H1 (cell line): ENCODE results near the gene DMBX1. TPM values are rescaled to one million over a fixed set of nuclear protein-coding genes. Genes with fewer than 3 reads are reported as not detected.

Experiments
- CTCF ChIA-PET: fragments of 300-600 bp; sonication (Branson Sonifier 250); formaldehyde crosslinking; loops from one replicate; lab custom pipeline; 2021; ENCODE audit not compliant: partially characterized antibody; lab: Charles Lee
- POLR2A ChIA-PET: fragments of 300-600 bp; sonication (Branson Sonifier 250); formaldehyde crosslinking; loops from one replicate; lab custom pipeline; 2021; ENCODE audit warnings: inconsistent platforms; ENCODE audit not compliant: partially characterized antibody; lab: Charles Lee
- DNase-seq, 2 experiments: peaks; one replicate each; pipeline versions ENCODE4 v3.0.0 to v3.0.0-alpha.2; 2010 to 2022; ENCODE audit warnings: low spot score in 2 of 2, low read depth in 1 of 2, mixed read lengths in 1 of 2
- FAIRE-seq: peaks from 2 replicates; lab custom pipeline; 2011; peaks lifted over from hg19 to GRCh38; lab: Jason Lieb, UNC
- H2AFZ ChIP-seq: 2 replicates; pipeline ENCODE4 v1.8.1; 2012; ENCODE audit warnings: low read length, inconsistent platforms
- H2AK5ac ChIP-seq: 2 replicates; pipeline ENCODE4 v1.6.1; 2013; ENCODE audit warnings: low read depth, low read length
- H2BK120ac ChIP-seq: replicated peaks from 2 replicates; pipeline ENCODE3; 2013; ENCODE audit warnings: low read depth, low read length, inconsistent platforms
- H2BK12ac ChIP-seq: 2 replicates; pipeline ENCODE4 v1.6.1; 2013; ENCODE audit warnings: low read depth, low read length
- H2BK15ac ChIP-seq: 2 replicates; pipeline ENCODE4 v1.6.1; 2013; ENCODE audit warnings: low read length
- H2BK20ac ChIP-seq: 2 replicates; pipeline ENCODE4 v1.6.1; 2013; ENCODE audit warnings: low read length
- H2BK5ac ChIP-seq: 2 replicates; pipeline ENCODE4 v1.6.1; 2013; ENCODE audit warnings: low read depth, low read length
- H3K14ac ChIP-seq: 2 replicates; pipeline ENCODE4 v1.6.1; 2013; ENCODE audit warnings: inconsistent platforms; ENCODE audit not compliant: insufficient read length
- H3K18ac ChIP-seq: 2 replicates; pipeline ENCODE4 v1.6.1; 2013; ENCODE audit warnings: low read length; ENCODE audit errors: extremely low read depth
- H3K23ac ChIP-seq: 2 replicates; pipeline ENCODE4 v1.6.1; 2013; ENCODE audit warnings: inconsistent platforms; ENCODE audit not compliant: insufficient read length
- H3K23me2 ChIP-seq: 2 replicates; pipeline ENCODE4 v1.6.1; 2013; ENCODE audit warnings: low read depth, low read length
- H3K27ac ChIP-seq: 2 replicates; pipeline ENCODE4 v1.6.1; 2011; ENCODE audit warnings: low read depth, low read length, inconsistent platforms
- H3K27me3 ChIP-seq, 4 experiments: replicated peaks in 1 of 4; 1 replicate in 1 of 4; 2 replicates in 3 of 4; pipeline versions ENCODE4 v1.6.1 to v1.8.1; 2011 to 2013; ENCODE audit warnings: low read length in 3 of 4, mild to moderate bottlenecking in 3 of 4, inconsistent platforms in 2 of 4, mixed read lengths in 2 of 4, moderate library complexity in 1 of 4; ENCODE audit not compliant: control insufficient read depth in 3 of 4, insufficient read depth in 3 of 4; ENCODE audit errors: extremely low read depth in 1 of 4
- H3K36me3 ChIP-seq, 4 experiments: 2 replicates each; pipeline versions ENCODE4 v1.6.1 to v1.8.1; 2011 to 2013; ENCODE audit warnings: mild to moderate bottlenecking in 4 of 4, low read length in 3 of 4, moderate library complexity in 2 of 4, control low read depth in 1 of 4, inconsistent platforms in 1 of 4; ENCODE audit not compliant: insufficient read depth in 4 of 4, control insufficient read depth in 2 of 4
- H3K4ac ChIP-seq: replicated peaks from 2 replicates; pipeline ENCODE3; 2013; ENCODE audit warnings: low read length, low read depth, mixed read lengths, inconsistent platforms; ENCODE audit not compliant: insufficient read length
- H3K4me1 ChIP-seq, 4 experiments: replicated peaks in 1 of 4; 1 replicate in 1 of 4; 2 replicates in 3 of 4; pipeline versions ENCODE4 v1.6.1 to v1.8.1; 2011 to 2013; ENCODE audit warnings: low read length in 3 of 4, inconsistent platforms in 2 of 4, mixed read lengths in 1 of 4; ENCODE audit not compliant: insufficient read depth in 4 of 4, control insufficient read depth in 3 of 4
- H3K4me2 ChIP-seq, 2 experiments: 2 replicates each; pipeline versions ENCODE4 v1.6.1 to v1.8.1; 2011 to 2013; ENCODE audit warnings: low read depth in 2 of 2, low read length in 2 of 2, control low read depth in 1 of 2, inconsistent platforms in 1 of 2, mild to moderate bottlenecking in 1 of 2; ENCODE audit not compliant: insufficient read depth in 1 of 2
- H3K4me3 ChIP-seq, 4 experiments: fragments of 200-600, 300-600 bp in 1 of 4; sonication (generic), shearing (Covaris generic), sonication (Bioruptor Twin) in 1 of 4; 2 replicates each; pipeline versions ENCODE4 v1.5.1 to v1.8.1; 2011 to 2016; ENCODE audit warnings: low read length in 4 of 4, low read depth in 3 of 4, control low read depth in 2 of 4, inconsistent platforms in 2 of 4, mild to moderate bottlenecking in 2 of 4, mixed read lengths in 1 of 4, moderate library complexity in 1 of 4; ENCODE audit not compliant: insufficient read depth in 2 of 4; ENCODE audit errors: extremely low read depth in 1 of 4
- H3K56ac ChIP-seq: replicated peaks from 2 replicates; pipeline ENCODE3; 2013; ENCODE audit warnings: low read depth, mild to moderate bottlenecking, mixed read lengths, low read length, inconsistent platforms; ENCODE audit not compliant: insufficient read length
- H3K79me1 ChIP-seq: 2 replicates; pipeline ENCODE4 v1.6.1; 2013; ENCODE audit warnings: low read depth, low read length, control low read depth
- H3K79me2 ChIP-seq, 2 experiments: 2 replicates each; pipeline versions ENCODE4 v1.6.1 to v1.8.1; 2012 to 2013; ENCODE audit warnings: low read length in 2 of 2, mild to moderate bottlenecking in 2 of 2, inconsistent platforms in 1 of 2; ENCODE audit not compliant: insufficient read depth in 2 of 2, control insufficient read depth in 1 of 2
- H3K9ac ChIP-seq, 4 experiments: replicated peaks in 1 of 4; 1 replicate in 1 of 4; 2 replicates in 3 of 4; pipeline versions ENCODE4 v1.6.1 to v1.8.1; 2011 to 2013; ENCODE audit warnings: low read depth in 3 of 4, low read length in 3 of 4, control low read depth in 2 of 4, mild to moderate bottlenecking in 2 of 4, moderate library complexity in 2 of 4, inconsistent platforms in 1 of 4; ENCODE audit errors: extremely low read depth in 1 of 4
- H3K9me3 ChIP-seq, 2 experiments: 2 replicates each; pipeline versions ENCODE4 v1.6.1 to v1.8.1; 2012 to 2013; ENCODE audit warnings: mild to moderate bottlenecking in 2 of 2, moderate library complexity in 2 of 2, control low read depth in 1 of 2, inconsistent platforms in 1 of 2, low read depth in 1 of 2, low read length in 1 of 2, mixed read lengths in 1 of 2; ENCODE audit not compliant: insufficient read depth in 2 of 2
- H4K20me1 ChIP-seq, 2 experiments: replicated peaks in 1 of 2; 2 replicates each; pipeline versions ENCODE3 to v1.8.1; 2011 to 2013; ENCODE audit warnings: inconsistent platforms in 2 of 2, low read length in 2 of 2, mild to moderate bottlenecking in 1 of 2; ENCODE audit not compliant: insufficient read depth in 2 of 2, control insufficient read depth in 1 of 2
- H4K5ac ChIP-seq: 2 replicates; pipeline ENCODE4 v1.6.1; 2013; ENCODE audit warnings: low read length, low read depth, mixed read lengths, inconsistent platforms; ENCODE audit not compliant: insufficient read length
- H4K8ac ChIP-seq: 2 replicates; pipeline ENCODE4 v1.8.0; 2013; ENCODE audit warnings: mild to moderate bottlenecking, moderate library complexity, low read length, inconsistent platforms; ENCODE audit not compliant: insufficient read depth; ENCODE audit errors: extremely low read depth
- H4K91ac ChIP-seq: replicated peaks from 2 replicates; pipeline ENCODE3; 2013; ENCODE audit warnings: low read length, mixed read lengths, inconsistent platforms; ENCODE audit not compliant: insufficient read length
- CTCF ChIP-seq, 3 experiments: IDR thresholded peaks; 1 replicate in 2 of 3; 2 replicates in 1 of 3; pipeline versions ENCODE4 v1.5.1 to v1.6.1; 2011; ENCODE audit warnings: low read length in 3 of 3, mild to moderate bottlenecking in 3 of 3, inconsistent platforms in 2 of 3, low read depth in 1 of 3, moderate library complexity in 1 of 3; ENCODE audit not compliant: insufficient read depth in 1 of 3; ENCODE audit errors: control extremely low read depth in 1 of 3
- E2F6 ChIP-seq: IDR thresholded peaks from 2 replicates; pipeline ENCODE4 v1.6.1; 2012; ENCODE audit warnings: inconsistent platforms
- RAD21 ChIP-seq, 2 experiments: IDR thresholded peaks in 1 of 2; conservative IDR thresholded peaks in 1 of 2; 2 replicates each; pipeline ENCODE4 v1.6.1; 2011; ENCODE audit warnings: low read depth in 2 of 2, low read length in 2 of 2, improper control_type of control experiment in 1 of 2, inconsistent platforms in 1 of 2, mild to moderate bottlenecking in 1 of 2, moderate library complexity in 1 of 2
- WGBS, 2 experiments: shearing (Covaris generic) in 1 of 2; methylation state at CpG; one replicate each; pipeline versions ENCODE4 v1.1.6 to v1.1.7; 2013 to 2015; ENCODE audit warnings: low lambda C conversion rate in 2 of 2, mixed read lengths in 2 of 2, inconsistent platforms in 1 of 2, low coverage in 1 of 2, missing lambda C conversion rate in 1 of 2; ENCODE audit not compliant: insufficient replicate concordance in 2 of 2, insufficient coverage in 1 of 2, insufficient read length in 1 of 2; ENCODE audit errors: extremely low coverage in 1 of 2, missing lambda C conversion rate in 1 of 2; 5-methylcytosine and 5-hydroxymethylcytosine counted together
- polyA plus RNA-seq, 7 experiments: library from polyadenylated mRNA; depleted of rRNA in 3 of 7; stranded (reverse) in 5 of 7; unstranded in 2 of 7; fragments of >200 nt in 5 of 7; fragments of 200-250 nt in 2 of 7; gene quantifications; 1 replicate in 5 of 7; 2 replicates in 1 of 7; 4 replicates in 1 of 7; pipeline versions ENCODE4 v1.2.1 to v1.2.3, GENCODE V29; 2011 to 2013; ENCODE audit warnings: missing spikeins in 2 of 7, mixed read lengths in 2 of 7
- total RNA-seq: library from RNA; stranded (reverse); fragmentation: NEBNext Ultra II Directional; extraction: Animal tissue kit (Norgen Biotek cat#: 25700); gene quantifications from 2 replicates; pipeline ENCODE4 v1.2.1, GENCODE V29; 2021

Gene DMBX1
- total and polyA plus RNA-seq, 2 of the 8 experiments (the other 6 are each of a cell fraction or from before 2014, with no cell fraction given) = 0.23 to 0.30 TPM

GRCh38 chr1:46445773-46446256, 43.8 kb upstream of the DMBX1 start:
- Histone ChIP-seq H4K5ac (no peak overlapping the region), H3K4ac (peak overlapping the region; percentile 28), H3K14ac (no peak overlapping the region), H4K8ac (no peak overlapping the region; the same call in 1 of the 2 replicates), H3K18ac (no peak overlapping the region; the same call in 1 of the 2 replicates), H3K9me3 (no peaks in the 10 kb centered on the region), H4K20me1 (peaks cover 6 to 9% of the 10 kb centered on the region in 2 experiments), H2AK5ac (no peak overlapping the region), H2AFZ (no peak overlapping the region), H3K23ac (no peak overlapping the region), H3K4me3 (no peak overlapping the region), H2BK15ac (0 out of 2 replicates have a peak overlapping the region, but pooled peaks have one; percentile 65), H3K4me2 (no peak overlapping the region), H4K91ac (peak overlapping the region; percentile 68), H3K27ac (no peak overlapping the region), H3K9ac (no peak overlapping the region), H2BK20ac (0 out of 2 replicates have a peak overlapping the region, but pooled peaks have one; percentile 23), H3K56ac (no peak overlapping the region), H3K27me3 (peaks cover 35 to 47% (median 44%) of the 10 kb centered on the region in 4 experiments), H3K4me1 (peaks cover 8 to 28% (median 15%) of the 10 kb centered on the region in 4 experiments), H2BK5ac (no peak overlapping the region), H2BK12ac (peak overlapping the region; percentile 86; the same call in 1 of the 2 replicates), H2BK120ac (no peak overlapping the region), H3K79me2 (no peaks in the 10 kb centered on the region), H3K36me3 (no peaks in the 10 kb centered on the region), H3K23me2 (peaks cover 12% of the 10 kb centered on the region), H3K79me1 (no peaks in the 10 kb centered on the region)
- FAIRE-seq (no peak), DNase-seq (no peak)
- WGBS, 2 experiments = 72% methylated on average over 3 of the region's 3 CpGs; no CpG with 5 or more reads in 1 of the 2 experiments
- CTCF ChIA-PET = interaction anchor here (0.8 to 20.4 kb wide), 30 partner anchors 8 to 279 kb away, joined by 3 to 497 read pairs (median 5); partner anchors contain the start of genes KNCN and MKNK1
- POLR2A ChIA-PET = interaction anchor here (1.1 to 2.9 kb wide), 2 partner anchors 80 to 83 kb away, joined by 3 to 7 read pairs; no protein-coding TSS in a partner anchor
- TF ChIP-seq CTCF (IDR thresholded peaks at IDR 0.05; ENCODE audit: control extremely low read depth in 1 of 3, insufficient read depth in 1 of 3, low read depth in 1 of 3, low read length in 3 of 3) (peak in 2 of 3 experiments; percentile 11 to 35; a peak in 2 of 4 replicates), E2F6 (no peak), RAD21 (IDR thresholded peaks at IDR 0.05 in 1 of 2, conservative IDR thresholded peaks at IDR 0.05 in 1 of 2; ENCODE audit: low read depth in 2 of 2, low read length in 2 of 2) (peak in 1 of 2 experiments; percentile 13; a peak in 1 of 4 replicates)
